ENCODE measurements around the gene STUB1. TPM values are rescaled to one million over a fixed set of nuclear protein-coding genes. Genes with fewer than 3 reads are reported as not detected.

The STUB1 gene
- total RNA-seq, 1 donor from 2014 or later: 118 TPM

- DNase-seq (ENCODE audit: low spot score): no peak
Observed at GRCh38 chr16:694187-694862, 14.1 kb downstream of the STUB1 start.

GRCh38 chr16:694863-695354 is 14.7 kb downstream of the STUB1 start:
- DNase-seq (ENCODE audit: low spot score): no peak

GRCh38 chr16:695355-696089 is 15.3 kb downstream of the STUB1 start:
- peak; percentile 76 for DNase-seq (ENCODE audit: low spot score)

GRCh38 chr16:698911-699671 is 18.9 kb downstream of the STUB1 start:
- DNase-seq (ENCODE audit: low spot score): no peak

- DNase-seq (ENCODE audit: low spot score): no peak
Observed at GRCh38 chr16:700684-701584, 20.7 kb downstream of the STUB1 start.

GRCh38 chr16:702341-702740 is 22.1 kb downstream of the STUB1 start:
- no peak for DNase-seq (ENCODE audit: low spot score)

GRCh38 chr16:703406-703805 is 23.2 kb downstream of the STUB1 start:
- no peak for DNase-seq (ENCODE audit: low spot score)

- DNase-seq (ENCODE audit: low spot score): no peak
Observed at GRCh38 chr16:704047-704446, 23.8 kb downstream of the STUB1 start.

GRCh38 chr16:704552-705380 is 24.6 kb downstream of the STUB1 start:
- DNase-seq (ENCODE audit: low spot score): no peak

GRCh38 chr16:705431-706188 is 25.4 kb downstream of the STUB1 start, which contains the start of gene FBXL16:
Gene FBXL16, minus strand, starts transcription at chr16:705801. Its CDS starts 8,396 bp downstream, at chr16:697405.
- no peak for DNase-seq (ENCODE audit: low spot score)

GRCh38 chr16:706189-707061 is 26.2 kb downstream of the STUB1 start:
- DNase-seq (ENCODE audit: low spot score): no peak

- no peak for DNase-seq (ENCODE audit: low spot score)
Observed at GRCh38 chr16:707062-707538, 26.9 kb downstream of the STUB1 start.

GRCh38 chr16:708019-708418 is 27.8 kb downstream of the STUB1 start:
- no peak for DNase-seq (ENCODE audit: low spot score)

- no peak for DNase-seq (ENCODE audit: low spot score)
Observed at GRCh38 chr16:708959-709358, 28.7 kb downstream of the STUB1 start.

- no peak for DNase-seq (ENCODE audit: low spot score)
Observed at GRCh38 chr16:709566-710499, 29.6 kb downstream of the STUB1 start.

- no peak for DNase-seq (ENCODE audit: low spot score)
Observed at GRCh38 chr16:710500-711075, 30.4 kb downstream of the STUB1 start.

GRCh38 chr16:711084-711483 is 30.9 kb downstream of the STUB1 start:
- DNase-seq (ENCODE audit: low spot score): no peak

Measured in ureter (tissue), 1 donor.